OCI-LY7 (cell line): ENCODE data around the gene PIGM. TPM values are rescaled to one million over a fixed set of nuclear protein-coding genes. Genes with fewer than 3 reads are reported as not detected.

Experiments
- BruUV-seq: library from RNA; stranded (reverse); fragments of 400-500 nt; replicated peaks from 2 replicates; lab custom pipeline; 2021; lab: Mats Ljungman, UMichigan
- CTCF ChIA-PET: fragments of 300-600 bp; sonication (Branson Sonifier 250); formaldehyde crosslinking; loops from one replicate; lab custom pipeline; 2022; ENCODE audit warnings: antibody characterized with exemption; ENCODE audit not compliant: unreplicated experiment; lab: Charles Lee
- POLR2A ChIA-PET: fragments of 300-600 bp; sonication (Branson Sonifier 250); formaldehyde crosslinking; loops from one replicate; lab custom pipeline; 2022; ENCODE audit warnings: antibody characterized with exemption; lab: Charles Lee
- DNase-seq: peaks from one replicate; pipeline ENCODE4 v3.0.0-alpha.2; 2015; ENCODE audit warnings: low spot score
- H2AFZ ChIP-seq: fragments of 200-600 bp; sonication (generic), shearing (Covaris generic); 2 replicates; pipeline ENCODE4 v1.6.1; 2014; ENCODE audit warnings: mild to moderate bottlenecking, antibody characterized with exemption, low read length, moderate library complexity
- H3K27ac ChIP-seq: fragments of 200-600 bp; sonication (generic); 2 replicates; pipeline ENCODE4 v1.5.1; 2014; ENCODE audit warnings: mixed run types, low read depth, mild to moderate bottlenecking, moderate library complexity, low read length, inconsistent platforms; ENCODE audit not compliant: poor library complexity, severe bottlenecking
- H3K36me3 ChIP-seq: fragments of 200-600 bp; sonication (generic); 2 replicates; pipeline ENCODE4 v1.6.1; 2014; ENCODE audit warnings: mild to moderate bottlenecking, antibody characterized with exemption, low read length, moderate library complexity, mixed read lengths; ENCODE audit not compliant: insufficient read depth
- H3K4me1 ChIP-seq: fragments of 200-600 bp; sonication (generic); 2 replicates; pipeline ENCODE4 v1.5.1; 2014; ENCODE audit warnings: mild to moderate bottlenecking, low read length; ENCODE audit not compliant: insufficient read depth, poor library complexity, severe bottlenecking
- H3K4me2 ChIP-seq: fragments of 200-600 bp; sonication (generic); 2 replicates; pipeline ENCODE4 v1.6.1; 2014; ENCODE audit warnings: mild to moderate bottlenecking, low read length
- H3K4me3 ChIP-seq: fragments of 200-600 bp; sonication (generic); 2 replicates; pipeline ENCODE4 v1.5.1; 2014; ENCODE audit warnings: mild to moderate bottlenecking, low read depth, low read length; ENCODE audit not compliant: poor library complexity, severe bottlenecking
- H3K79me2 ChIP-seq: fragments of 200-600 bp; sonication (generic); 2 replicates; pipeline ENCODE4 v1.6.1; 2016; ENCODE audit warnings: low read depth, mild to moderate bottlenecking, low read length, moderate library complexity, mixed read lengths; ENCODE audit not compliant: insufficient read depth
- H3K9me2 ChIP-seq: fragments of 200-600 bp; sonication (generic); 2 replicates; pipeline ENCODE4 v1.6.1; 2016; ENCODE audit warnings: mild to moderate bottlenecking, low read length, mixed read lengths; ENCODE audit not compliant: insufficient read depth
- H3K9me3 ChIP-seq: fragments of 200-600 bp; sonication (generic); 2 replicates; pipeline ENCODE4 v1.6.1; 2014; ENCODE audit warnings: mild to moderate bottlenecking, mixed run types, low read length, mixed read lengths
- H4K20me1 ChIP-seq: fragments of 200-600 bp; sonication (generic); 2 replicates; pipeline ENCODE4 v1.6.1; 2014; ENCODE audit warnings: mild to moderate bottlenecking, antibody characterized with exemption, low read length, moderate library complexity, mixed read lengths; ENCODE audit not compliant: insufficient read depth
- CTCF ChIP-seq: fragments of 200-600 bp; sonication (generic); conservative IDR thresholded peaks from 2 replicates; pipeline ENCODE4 v1.5.1; 2014; ENCODE audit warnings: mild to moderate bottlenecking, antibody characterized with exemption, low read length, moderate library complexity, mixed read lengths
- EZH2phosphoT487 ChIP-seq: fragments of 200-600 bp; sonication (generic); IDR thresholded peaks from 2 replicates; pipeline ENCODE4 v1.6.1; 2018; ENCODE audit warnings: low read depth, borderline replicate concordance, mild to moderate bottlenecking, mixed run types, antibody characterized with exemption, low read length, moderate library complexity, mixed read lengths
- intact Hi-C: fragments of 100-400 bp; cut with micrococcal nuclease; formaldehyde crosslinking; loops from one replicate; pipeline ENCODE4 v1.10.0; 2022; ENCODE audit not compliant: unreplicated experiment
- total RNA-seq, 2 experiments: library from RNA; depleted of rRNA in 1 of 2; stranded (reverse); fragments of >200 nt in 1 of 2; shearing (Covaris generic) in 1 of 2; gene quantifications; 2 replicates each; pipeline ENCODE4 v1.2.3, GENCODE V29; 2014 to 2022

Gene PIGM
- total RNA-seq, 2 experiments from 2014 or later = 4.2 to 5.1 TPM

GRCh38 chr1:160047111-160047991 is 15.6 kb upstream of the PIGM start:
- no peaks in the 10 kb centered on the region for H4K20me1 ChIP-seq
- TF ChIP-seq EZH2phosphoT487 (no peak), CTCF (no peak)
- H3K4me2 ChIP-seq = peak overlapping the region; percentile 70
- no peaks in the 10 kb centered on the region for H3K79me2 ChIP-seq
- H2AFZ ChIP-seq = peak overlapping the region; percentile 99
- intact Hi-C loops = loop anchor here (1.0 kb wide), 1 partner anchor 31 kb away; no protein-coding TSS in a partner anchor
- DNase-seq = peak; percentile 39
- H3K4me1 ChIP-seq = peaks cover 18% of the 10 kb centered on the region
- POLR2A ChIA-PET = interaction anchor here (1.0 to 3.4 kb wide), 3 partner anchors 14 to 31 kb away, joined by 3 to 15 read pairs (median 4); no protein-coding TSS in a partner anchor
- H3K9me2 ChIP-seq = no peaks in the 10 kb centered on the region
- peak overlapping the region; percentile 50 for H3K4me3 ChIP-seq
- BruUV-seq = no TSS peak
- CTCF ChIA-PET = interaction anchor here (1.0 to 2.7 kb wide), 4 partner anchors 16 to 256 kb away, joined by 3 to 19 read pairs (median 4); partner anchors contain the start of genes KCNJ10 and PIGM
- no peaks in the 10 kb centered on the region for H3K9me3 ChIP-seq
- H3K36me3 ChIP-seq = no peaks in the 10 kb centered on the region
- no peak overlapping the region for H3K27ac ChIP-seq

GRCh38 chr1:160046494-160047110 is 14.8 kb upstream of the PIGM start:
- POLR2A ChIA-PET = interaction anchor here (0.6 to 3.4 kb wide), 4 partner anchors 13 to 1203 kb away, joined by 3 to 15 read pairs (median 4); no protein-coding TSS in a partner anchor
- peak; percentile 62 for DNase-seq
- Histone ChIP-seq H4K20me1 (no peaks in the 10 kb centered on the region), H3K4me3 (peak overlapping the region; percentile 50), H3K36me3 (no peaks in the 10 kb centered on the region), H3K4me2 (peak overlapping the region; percentile 70), H3K9me3 (no peaks in the 10 kb centered on the region), H3K79me2 (no peaks in the 10 kb centered on the region), H3K9me2 (no peaks in the 10 kb centered on the region), H3K4me1 (peaks cover 18% of the 10 kb centered on the region), H2AFZ (peak overlapping the region; percentile 99), H3K27ac (no peak overlapping the region)
- no TSS peak for BruUV-seq
- intact Hi-C loops = loop anchor here (1.0 kb wide), 1 partner anchor 32 kb away; no protein-coding TSS in a partner anchor
- TF ChIP-seq EZH2phosphoT487 (no peak), CTCF (peak; percentile 93)
- CTCF ChIA-PET = interaction anchor here (0.6 to 2.7 kb wide), 7 partner anchors 9 to 256 kb away, joined by 3 to 19 read pairs (median 4); partner anchors contain the start of genes KCNJ10, KCNJ9 and PIGM
